HG03064 (cell line): ENCODE measurements around the gene MBD3L2.
"Not testable (repeated sequence)": the region's sequence is repeated elsewhere in the genome, so short reads cannot be mapped to it uniquely, and the experiment has no call there.

Experiments used
- ATAC-seq: cut with Tn5 transposase; IDR thresholded peaks from one replicate; pipeline ENCODE4 v1.9.1; 2021; ENCODE audit warnings: low read depth; ENCODE audit not compliant: unreplicated experiment

MBD3L2 gene

GRCh38 chr19:7049021-7049420 is at the start of gene MBD3L2:
TSS of gene MBD3L2 (plus strand) at chr19:7049321. CDS start at chr19:7049374, 53 bp downstream.
- ATAC-seq, result not testable (repeated sequence)

- no peak for ATAC-seq
These were observed 49.2 kb upstream of the MBD3L2 start for GRCh38 chr19:6999933-7000332.

GRCh38 chr19:7000333-7000732 is 48.8 kb upstream of the MBD3L2 start:
- no peak for ATAC-seq

- ATAC-seq, result no peak
These were observed 48.3 kb upstream of the MBD3L2 start for GRCh38 chr19:7000816-7001215.

DNA sequence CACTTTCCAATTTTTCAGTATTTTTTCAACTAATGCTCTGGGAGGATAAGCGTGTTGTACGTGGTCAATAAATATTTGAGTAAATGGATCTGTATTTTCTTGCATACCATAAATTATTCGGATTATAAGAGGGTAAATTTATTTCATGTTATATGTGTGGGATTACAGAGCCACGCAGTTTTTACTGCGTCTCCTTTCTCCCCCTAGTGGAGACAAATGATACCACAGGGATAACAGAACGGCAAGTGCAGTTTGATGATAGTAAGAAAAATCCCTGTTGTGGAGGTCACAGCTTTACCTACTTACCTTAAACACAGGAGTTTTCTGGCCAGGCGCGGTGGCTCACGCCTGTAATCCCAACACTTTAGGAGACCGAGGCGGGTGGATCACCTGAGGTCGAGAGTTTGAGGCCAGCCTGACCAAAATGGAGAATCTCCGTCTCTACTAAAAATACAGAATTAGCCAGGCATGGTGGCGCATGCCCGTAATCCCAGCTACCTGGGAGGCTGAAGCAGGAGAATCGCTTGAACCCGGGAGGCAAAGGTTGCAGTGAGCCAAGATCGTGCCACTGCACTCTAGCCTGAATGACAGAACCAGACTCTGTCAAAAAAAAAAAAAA is 44.7 kb upstream of the MBD3L2 start:
- ATAC-seq, result no peak

GRCh38 chr19:7006135-7006704 is 42.9 kb upstream of the MBD3L2 start:
- ATAC-seq, result no peak

DNA sequence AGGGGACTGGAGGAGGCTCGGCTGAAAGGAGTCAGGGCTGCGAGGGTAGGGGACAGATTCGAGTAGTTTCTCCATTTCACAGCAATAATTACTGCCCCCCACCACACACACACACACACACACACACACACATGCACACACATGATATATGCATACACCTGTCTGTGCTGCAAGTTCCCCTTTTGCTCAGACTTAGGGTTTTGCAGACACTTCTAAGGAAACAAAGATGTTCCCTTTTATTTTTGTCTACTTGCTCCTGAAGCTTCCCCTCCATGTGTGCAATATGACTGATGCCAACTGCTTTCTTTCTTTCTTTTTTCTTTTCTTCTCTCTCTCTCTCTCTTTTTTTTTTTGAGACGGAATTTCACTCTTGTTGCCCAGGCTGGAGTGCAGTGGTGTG is 41.3 kb upstream of the MBD3L2 start:
- ATAC-seq, result no peak

GRCh38 chr19:7010722-7011593 is 38.2 kb upstream of the MBD3L2 start:
- no peak for ATAC-seq

DNA sequence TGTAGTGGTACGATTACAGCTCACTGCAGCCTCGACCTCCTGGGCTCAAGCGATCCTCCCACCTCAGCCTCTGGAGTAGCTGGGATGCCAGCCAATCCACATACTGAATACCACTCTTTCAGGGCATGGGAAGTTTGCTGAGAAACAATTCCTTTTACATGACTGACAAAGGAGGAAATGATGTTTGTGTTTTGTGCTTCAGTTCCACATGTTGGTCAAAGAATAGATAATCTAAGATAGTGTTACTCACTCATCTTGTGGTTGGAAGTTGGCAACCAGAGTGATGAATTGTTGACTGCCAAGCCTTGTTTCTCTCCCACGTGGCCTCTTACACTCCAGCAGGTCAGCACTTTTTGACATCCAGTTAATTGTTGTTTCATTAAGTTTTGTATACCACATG is 35.4 kb upstream of the MBD3L2 start:
- no peak for ATAC-seq

DNA sequence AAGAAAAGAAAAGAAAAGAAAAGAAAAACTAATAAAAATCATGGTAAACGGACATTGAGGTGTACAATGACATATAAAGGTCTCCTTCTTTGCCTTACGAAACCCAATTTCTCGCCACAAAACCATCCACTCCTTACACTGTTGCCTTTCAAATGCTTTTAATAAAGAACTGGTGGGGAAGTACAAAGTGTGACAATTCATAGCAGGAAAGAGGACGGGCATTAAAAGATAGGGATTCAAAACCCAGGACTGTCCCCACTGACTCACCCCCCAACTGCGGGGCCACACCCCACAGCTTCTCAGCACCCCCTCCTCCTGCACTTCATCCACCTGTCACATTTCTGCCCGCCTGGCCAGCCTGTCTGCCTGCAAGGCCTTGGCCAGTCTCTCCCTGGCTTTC is 30.3 kb upstream of the MBD3L2 start:
- no peak for ATAC-seq

DNA sequence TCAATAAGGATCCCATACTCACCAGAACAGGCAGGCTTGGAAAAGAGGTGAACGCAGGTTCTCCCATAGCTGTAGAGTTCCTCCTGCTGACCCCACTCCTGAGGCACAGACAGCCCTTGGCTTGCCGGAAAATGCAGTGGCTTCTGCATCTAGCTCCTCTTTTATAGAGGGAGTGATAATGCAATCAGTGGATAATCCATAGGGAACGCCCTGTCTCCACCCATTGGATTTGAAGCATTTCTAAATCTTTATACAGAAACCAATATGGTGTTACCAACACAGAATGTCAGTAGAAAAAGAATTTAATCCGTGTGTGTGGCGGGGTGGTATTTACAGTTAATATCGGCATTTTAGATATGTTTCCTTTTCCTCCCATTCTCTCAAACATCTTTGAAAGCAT is 27.8 kb upstream of the MBD3L2 start, which contains the start of gene MBD3L2B:
MBD3L2B (minus strand) TSS at position 101 of the 400 bp plus-strand sequence; CDS start at position 67, 34 bp downstream.
- ATAC-seq, result not testable (repeated sequence)

- not testable (repeated sequence) for ATAC-seq
These were observed 20.3 kb upstream of the MBD3L2 start for GRCh38 chr19:7028790-7029189.

- not testable (repeated sequence) for ATAC-seq
These were observed 18.8 kb upstream of the MBD3L2 start, which contains the start of gene MBD3L5 for GRCh38 chr19:7030278-7030677. TSS of gene MBD3L5 (plus strand) at chr19:7030578. CDS start at chr19:7030612, 34 bp downstream.

- ATAC-seq, result not testable (repeated sequence)
These were observed 9.0 kb upstream of the MBD3L2 start, which contains the start of gene MBD3L4 for GRCh38 chr19:7040079-7040478. TSS of gene MBD3L4 (minus strand) at chr19:7040179. CDS start at chr19:7040144, 35 bp downstream.

- not testable (repeated sequence) for ATAC-seq
These were observed 7.6 kb upstream of the MBD3L2 start for GRCh38 chr19:7041563-7041962.

DNA sequence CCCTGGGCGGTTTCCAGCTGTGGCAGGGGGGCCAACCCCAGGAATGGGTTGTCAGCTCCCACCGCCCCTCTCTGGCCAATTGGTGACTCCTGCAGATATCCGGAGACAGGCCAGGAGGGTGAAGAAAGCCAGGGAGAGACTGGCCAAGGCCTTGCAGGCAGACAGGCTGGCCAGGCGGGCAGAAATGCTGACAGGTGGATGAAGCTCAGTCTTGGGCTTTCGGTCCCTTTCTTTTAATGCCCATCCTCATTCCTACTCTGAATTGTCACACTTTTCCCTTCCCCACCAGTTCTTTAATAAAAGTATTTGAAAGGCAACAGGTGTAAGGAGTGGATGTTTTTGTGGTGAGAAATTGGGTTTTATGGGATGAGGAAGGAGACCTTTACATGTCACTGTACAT is 2.3 kb downstream of the MBD3L2 start:
- ATAC-seq, result not testable (repeated sequence)

DNA sequence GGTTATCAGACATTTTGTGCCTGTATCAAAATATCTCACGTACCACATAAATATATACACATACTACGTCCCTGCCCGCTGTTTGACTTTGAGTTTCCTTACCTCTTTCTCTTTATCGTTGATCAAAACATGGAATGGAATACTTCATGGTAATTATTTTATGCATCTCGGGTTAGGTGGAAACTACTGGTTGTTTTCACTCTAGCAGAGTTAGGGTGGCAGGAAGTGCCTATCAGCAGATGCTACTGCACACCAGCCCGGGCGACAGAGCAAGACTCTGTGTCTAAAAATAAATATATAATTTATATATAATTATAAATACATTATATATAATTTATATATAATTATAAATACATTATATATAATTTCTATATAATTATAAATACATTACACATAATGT is 3.8 kb downstream of the MBD3L2 start:
- ATAC-seq, result not testable (repeated sequence)

DNA sequence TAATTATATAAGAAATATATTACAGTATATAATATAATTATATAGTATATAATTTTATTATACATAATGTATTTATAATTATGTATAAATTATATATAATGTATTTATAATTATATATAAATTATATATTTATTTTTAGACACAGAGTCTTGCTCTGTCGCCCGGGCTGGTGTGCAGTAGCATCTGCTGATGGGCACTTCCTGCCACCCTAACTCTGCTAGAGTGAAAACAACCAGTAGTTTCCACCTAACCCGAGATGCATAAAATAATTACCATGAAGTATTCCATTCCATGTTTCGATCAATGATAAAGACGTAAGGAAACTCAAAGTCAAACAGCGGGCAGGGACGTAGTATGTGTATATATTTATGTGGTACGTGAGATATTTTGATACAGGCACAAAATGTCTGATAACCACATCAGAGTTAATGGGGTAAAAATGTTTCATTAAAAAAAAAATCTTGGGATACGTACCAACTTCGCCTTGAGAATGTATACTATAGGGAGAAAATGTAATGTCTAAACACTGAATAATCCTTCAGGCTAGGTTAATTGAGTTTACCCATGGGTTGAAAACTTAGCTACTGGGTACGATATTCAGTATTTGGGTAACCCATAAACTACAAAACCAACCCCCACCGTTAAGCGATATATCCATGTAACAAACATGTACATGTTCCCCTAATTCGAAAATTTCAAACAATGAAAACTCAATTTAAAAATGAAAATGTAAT is 5.7 kb downstream of the MBD3L2 start:
- not testable (repeated sequence) for ATAC-seq

- ATAC-seq, result not testable (repeated sequence)
These were observed 6.6 kb downstream of the MBD3L2 start for GRCh38 chr19:7055679-7056078.

GRCh38 chr19:7056371-7056770 is 7.2 kb downstream of the MBD3L2 start:
- not testable (repeated sequence) for ATAC-seq
